NT2/D1 (cell line): Measurements from ENCODE around the gene ATP5PD.

Source experiments
- SUZ12 ChIP-seq: IDR thresholded peaks from 2 replicates; pipeline ENCODE4 v1.6.1; 2011; ENCODE audit not compliant: insufficient read length, insufficient read depth; ENCODE audit errors: extremely low read depth
- YY1 ChIP-seq: IDR thresholded peaks from 2 replicates; pipeline ENCODE4 v1.6.1; 2011; ENCODE audit not compliant: insufficient read length, insufficient read depth
- ZNF274 ChIP-seq: IDR thresholded peaks from 2 replicates; pipeline ENCODE4 v1.6.1; 2011; ENCODE audit warnings: mild to moderate bottlenecking, low read depth, low read length

- no peak for TF ChIP-seq ZNF274
- no peak for TF ChIP-seq SUZ12
- no peak for TF ChIP-seq YY1
Observed at GRCh38 chr17:75067856-75068255, 21.1 kb upstream of the ATP5PD start.
